HG03039 (cell line): ENCODE measurements around the gene HSPA12B.
A peak's percentile ranks its signal among the peaks of the same experiment; 100 is the strongest.

Source experiments
- ATAC-seq: cut with Tn5 transposase; IDR thresholded peaks from one replicate; pipeline ENCODE4 v1.9.1; 2021; ENCODE audit warnings: mild to moderate bottlenecking, moderate library complexity; ENCODE audit not compliant: unreplicated experiment

Gene HSPA12B

GRCh38 chr20:3765171-3765882 is 32.8 kb downstream of the HSPA12B start:
- ATAC-seq = no peak

GRCh38 chr20:3766422-3767109 is 34.1 kb downstream of the HSPA12B start:
- ATAC-seq = no peak

GRCh38 chr20:3767110-3767426 is 34.6 kb downstream of the HSPA12B start:
- no peak for ATAC-seq

- ATAC-seq = peak; percentile 92
Observed at GRCh38 chr20:3767427-3768341, 35.2 kb downstream of the HSPA12B start, which contains the start of gene ADISSP. Gene ADISSP, minus strand, starts transcription at chr20:3767753. Its CDS starts 7,653 bp downstream, at chr20:3760100.

GRCh38 chr20:3768342-3769130 is 36.1 kb downstream of the HSPA12B start:
- peak; percentile 26 for ATAC-seq

- no peak for ATAC-seq
Observed at GRCh38 chr20:3771552-3772058, 39.1 kb downstream of the HSPA12B start.

GRCh38 chr20:3775457-3776108 is 43.1 kb downstream of the HSPA12B start:
- no peak for ATAC-seq

GRCh38 chr20:3777381-3777715 is 44.9 kb downstream of the HSPA12B start:
- ATAC-seq = no peak

GRCh38 chr20:3777716-3778629 is 45.5 kb downstream of the HSPA12B start:
- ATAC-seq = no peak

- no peak for ATAC-seq
Observed at GRCh38 chr20:3778976-3779375, 46.5 kb downstream of the HSPA12B start.

GRCh38 chr20:3781153-3781910 is 48.8 kb downstream of the HSPA12B start, which contains the start of gene SPEF1:
Gene SPEF1, minus strand, starts transcription at chr20:3781448. Its CDS starts 161 bp downstream, at chr20:3781287.
- no peak for ATAC-seq

GRCh38 chr20:3782597-3782996 is 50.1 kb downstream of the HSPA12B start:
- no peak for ATAC-seq

GRCh38 chr20:3783068-3783489 is 50.6 kb downstream of the HSPA12B start:
- no peak for ATAC-seq

GRCh38 chr20:3783511-3784195 is 51.2 kb downstream of the HSPA12B start:
- ATAC-seq = no peak

GRCh38 chr20:3784216-3784853 is 51.9 kb downstream of the HSPA12B start:
- no peak for ATAC-seq

- ATAC-seq = no peak
Observed at GRCh38 chr20:3784863-3785239, 52.4 kb downstream of the HSPA12B start.
